Measurements from ENCODE around the gene GPR143. TPM values are rescaled to one million over a fixed set of nuclear protein-coding genes. Genes with fewer than 3 reads are reported as not detected.

GPR143 gene
- total RNA-seq, 2 experiments from 2014 or later: not detected

GRCh38 chrX:9739130-9739529 lies 26.5 kb downstream of the GPR143 start:
- POLR2A ChIA-PET: no interaction called here
- CTCF ChIA-PET (ENCODE audit: unreplicated experiment): no interaction called here
- no peaks in the 10 kb centered on the region for H3K9me2 ChIP-seq (ENCODE audit: insufficient read depth, low read length)
- no peaks in the 10 kb centered on the region for H3K36me3 ChIP-seq (ENCODE audit: insufficient read depth, low read length)
- DNase-seq (ENCODE audit: low spot score): no peak
- no peak overlapping the region for H3K27ac ChIP-seq (ENCODE audit: low read depth, low read length, poor library complexity, severe bottlenecking)
- no peaks in the 10 kb centered on the region for H3K4me1 ChIP-seq (ENCODE audit: insufficient read depth, low read length, poor library complexity, severe bottlenecking)
- H3K4me2 ChIP-seq (ENCODE audit: low read length): no peak overlapping the region
- H3K4me3 ChIP-seq (ENCODE audit: low read depth, low read length, poor library complexity, severe bottlenecking): no peak overlapping the region
- no peaks in the 10 kb centered on the region for H4K20me1 ChIP-seq (ENCODE audit: insufficient read depth, low read length)
- no peak for TF ChIP-seq CTCF (conservative IDR thresholded peaks at IDR 0.05; ENCODE audit: low read length)
- TF ChIP-seq EZH2phosphoT487 (IDR thresholded peaks at IDR 0.05; ENCODE audit: borderline replicate concordance, low read depth, low read length): no peak
- H2AFZ ChIP-seq (ENCODE audit: low read length): no peak overlapping the region
- intact Hi-C loops (cut with micrococcal nuclease; ENCODE audit: unreplicated experiment): no loop called here
- H3K79me2 ChIP-seq (ENCODE audit: insufficient read depth, low read depth, low read length): no peaks in the 10 kb centered on the region
- BruUV-seq (replicated peaks): no TSS peak
- no peaks in the 10 kb centered on the region for H3K9me3 ChIP-seq (ENCODE audit: low read length)

GRCh38 chrX:9738151-9738550 lies 27.5 kb downstream of the GPR143 start:
- TF ChIP-seq CTCF (conservative IDR thresholded peaks at IDR 0.05; ENCODE audit: low read length) (no peak), EZH2phosphoT487 (IDR thresholded peaks at IDR 0.05; ENCODE audit: borderline replicate concordance, low read depth, low read length) (no peak)
- H3K9me2 ChIP-seq (ENCODE audit: insufficient read depth, low read length): no peaks in the 10 kb centered on the region
- no peak overlapping the region for H3K27ac ChIP-seq (ENCODE audit: low read depth, low read length, poor library complexity, severe bottlenecking)
- BruUV-seq (replicated peaks): no TSS peak
- DNase-seq (ENCODE audit: low spot score): no peak
- no peak overlapping the region for H3K4me3 ChIP-seq (ENCODE audit: low read depth, low read length, poor library complexity, severe bottlenecking)
- no peak overlapping the region for H3K4me2 ChIP-seq (ENCODE audit: low read length)
- H4K20me1 ChIP-seq (ENCODE audit: insufficient read depth, low read length): no peaks in the 10 kb centered on the region
- H3K36me3 ChIP-seq (ENCODE audit: insufficient read depth, low read length): no peaks in the 10 kb centered on the region
- intact Hi-C loops (cut with micrococcal nuclease; ENCODE audit: unreplicated experiment): no loop called here
- CTCF ChIA-PET (ENCODE audit: unreplicated experiment): no interaction called here
- no peaks in the 10 kb centered on the region for H3K9me3 ChIP-seq (ENCODE audit: low read length)
- H3K79me2 ChIP-seq (ENCODE audit: insufficient read depth, low read depth, low read length): no peaks in the 10 kb centered on the region
- H3K4me1 ChIP-seq (ENCODE audit: insufficient read depth, low read length, poor library complexity, severe bottlenecking): no peaks in the 10 kb centered on the region
- POLR2A ChIA-PET: no interaction called here
- no peak overlapping the region for H2AFZ ChIP-seq (ENCODE audit: low read length)

GRCh38 chrX:9737363-9737762 lies 28.3 kb downstream of the GPR143 start:
- no peaks in the 10 kb centered on the region for H3K9me3 ChIP-seq (ENCODE audit: low read length)
- BruUV-seq (replicated peaks): no TSS peak
- DNase-seq (ENCODE audit: low spot score): no peak
- no peaks in the 10 kb centered on the region for H3K79me2 ChIP-seq (ENCODE audit: insufficient read depth, low read depth, low read length)
- ChIA-PET CTCF (ENCODE audit: unreplicated experiment) (no interaction called here), POLR2A (no interaction called here)
- no peak overlapping the region for H3K4me3 ChIP-seq (ENCODE audit: low read depth, low read length, poor library complexity, severe bottlenecking)
- H3K4me1 ChIP-seq (ENCODE audit: insufficient read depth, low read length, poor library complexity, severe bottlenecking): no peaks in the 10 kb centered on the region
- no peak overlapping the region for H3K4me2 ChIP-seq (ENCODE audit: low read length)
- intact Hi-C loops (cut with micrococcal nuclease; ENCODE audit: unreplicated experiment): no loop called here
- no peak overlapping the region for H2AFZ ChIP-seq (ENCODE audit: low read length)
- TF ChIP-seq EZH2phosphoT487 (IDR thresholded peaks at IDR 0.05; ENCODE audit: borderline replicate concordance, low read depth, low read length): no peak
- no peak for TF ChIP-seq CTCF (conservative IDR thresholded peaks at IDR 0.05; ENCODE audit: low read length)
- no peaks in the 10 kb centered on the region for H3K9me2 ChIP-seq (ENCODE audit: insufficient read depth, low read length)
- no peak overlapping the region for H3K27ac ChIP-seq (ENCODE audit: low read depth, low read length, poor library complexity, severe bottlenecking)
- H4K20me1 ChIP-seq (ENCODE audit: insufficient read depth, low read length): no peaks in the 10 kb centered on the region
- no peaks in the 10 kb centered on the region for H3K36me3 ChIP-seq (ENCODE audit: insufficient read depth, low read length)
